Hematopoietic multipotent progenitor cell treated with erythropoietin and hydrocortisone succinate and interleukin-3 and kit ligand, for 17 days (in vitro differentiated cells): ENCODE results near the gene BORCS8.

Source experiments
- DNase-seq: peaks from one replicate; pipeline ENCODE4 v3.0.0-alpha.2; 2015; ENCODE audit warnings: low spot score

BORCS8 gene

DNA sequence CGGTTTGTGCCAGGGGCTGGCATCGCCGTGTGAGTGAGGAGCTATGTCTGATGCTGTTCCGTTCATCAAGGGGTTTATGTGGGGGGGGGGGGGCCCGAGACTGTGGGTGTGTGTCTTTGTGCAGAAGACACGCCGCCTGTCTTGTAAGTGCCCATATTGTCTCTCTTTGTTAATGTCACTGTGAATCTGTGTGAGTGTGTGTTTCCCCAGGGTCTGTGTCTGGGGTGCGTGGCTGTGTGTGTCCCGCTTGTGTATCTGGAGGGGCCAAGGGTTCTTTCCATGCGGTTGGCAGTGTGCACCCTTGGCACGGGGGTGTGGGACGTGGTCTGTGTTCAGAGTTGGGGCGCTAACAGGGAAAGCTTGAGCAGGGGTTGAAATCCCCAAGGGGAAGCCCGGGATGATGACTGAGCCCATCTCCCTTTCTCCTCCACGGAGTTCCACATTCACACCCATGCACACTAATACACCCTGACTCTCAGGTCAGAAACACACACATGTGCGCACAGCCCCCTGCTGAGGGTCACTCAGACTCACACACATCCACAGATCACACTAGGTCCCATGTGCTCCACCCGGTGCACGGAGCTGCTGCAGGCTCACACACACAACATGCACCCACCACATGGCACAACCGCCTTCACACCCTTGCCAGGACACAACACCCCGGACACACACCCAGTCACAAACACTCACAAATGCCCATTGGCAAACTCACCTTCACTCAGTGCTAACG is 21.6 kb upstream of the BORCS8 start:
- DNase-seq = no peak

DNA sequence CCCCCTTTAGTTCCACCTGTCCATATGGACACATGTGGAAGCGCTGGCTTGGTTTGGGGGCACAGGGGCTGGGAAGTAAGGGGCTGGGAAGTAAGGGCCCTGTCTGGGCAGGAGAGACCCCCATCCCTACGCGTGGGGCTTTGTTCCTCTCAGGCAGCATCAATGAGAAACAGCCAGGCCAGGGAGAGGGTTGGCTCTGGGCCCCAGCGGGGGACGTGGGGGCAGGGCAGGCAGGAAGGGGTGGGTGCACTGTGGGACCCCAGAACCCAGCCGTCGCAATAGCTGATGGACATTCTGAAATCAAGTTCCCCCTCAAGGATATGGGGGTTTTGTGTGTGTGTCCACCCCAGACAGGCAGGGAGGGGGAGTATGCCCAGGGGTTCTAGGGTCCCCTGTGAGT is 21.0 kb upstream of the BORCS8 start:
- no peak for DNase-seq

DNA sequence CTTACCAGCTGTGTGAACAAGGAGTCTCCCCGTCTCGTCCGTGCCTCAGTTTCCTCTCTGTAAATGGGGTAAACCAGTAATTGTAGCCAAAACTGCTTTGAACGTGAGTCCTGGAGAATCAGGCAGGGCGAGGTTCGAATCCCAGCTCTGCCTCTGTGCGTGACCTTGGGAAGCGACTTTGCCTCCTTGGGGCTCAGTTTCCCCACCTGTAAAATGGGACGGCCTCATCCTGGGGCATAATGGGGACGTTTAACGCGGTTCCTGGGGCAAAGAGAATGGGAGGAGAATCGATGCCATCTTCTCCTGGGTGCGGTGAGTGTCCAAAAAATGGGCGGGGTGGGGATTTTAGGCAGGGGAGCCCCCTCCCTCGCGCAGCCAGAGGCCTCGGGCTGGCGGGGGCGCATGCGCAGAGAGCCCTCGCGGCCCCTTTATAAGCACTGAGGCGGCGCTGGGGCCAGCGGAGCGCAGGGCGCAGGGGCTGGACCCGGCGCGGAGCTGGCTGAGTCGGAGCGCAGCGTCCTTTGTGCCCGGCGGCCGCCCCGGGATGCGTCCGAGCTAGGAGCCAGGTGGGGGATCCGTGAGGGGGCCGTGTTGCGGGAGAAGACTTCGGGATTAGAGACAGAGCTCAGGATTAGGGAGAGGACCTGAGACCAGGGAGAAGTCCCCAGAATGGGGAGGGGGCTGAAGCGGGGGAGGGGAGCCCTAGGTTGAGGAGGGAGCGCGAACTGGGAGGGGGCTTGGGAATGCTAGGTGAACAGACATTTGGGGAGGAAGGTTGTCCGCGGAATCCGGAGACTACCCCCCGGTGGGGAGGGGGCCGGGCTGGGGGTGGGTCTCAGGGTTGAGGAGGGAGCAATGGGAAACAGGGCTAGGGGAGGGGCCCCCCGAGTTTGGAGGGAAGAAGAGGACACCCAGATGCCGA is 19.8 kb upstream of the BORCS8 start, which contains the start of gene NCAN:
TSS of gene NCAN (plus strand) at position 460 of the 922 bp plus-strand sequence. CDS start 4,996 bp downstream, outside the sequence.
- no peak for DNase-seq

DNA sequence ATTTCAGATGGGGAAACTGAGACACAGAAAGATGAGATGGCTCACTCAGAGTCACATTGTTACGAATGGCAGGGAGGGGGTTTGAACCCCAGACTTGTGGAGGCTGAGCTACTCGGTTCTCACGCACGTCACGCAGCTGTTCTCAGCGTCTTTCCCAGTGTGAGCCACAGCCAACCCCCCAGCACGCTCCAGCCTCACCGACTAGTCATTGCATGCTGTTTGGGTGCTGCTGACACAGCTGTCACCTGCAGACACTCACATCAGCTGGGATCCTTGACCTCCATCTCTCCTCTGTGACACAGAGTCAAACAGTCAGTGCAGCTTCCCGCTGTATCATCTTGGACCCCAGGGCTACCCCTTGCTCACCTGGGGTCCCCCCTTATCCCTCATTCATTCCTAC is 17.4 kb upstream of the BORCS8 start:
- no peak for DNase-seq

DNA sequence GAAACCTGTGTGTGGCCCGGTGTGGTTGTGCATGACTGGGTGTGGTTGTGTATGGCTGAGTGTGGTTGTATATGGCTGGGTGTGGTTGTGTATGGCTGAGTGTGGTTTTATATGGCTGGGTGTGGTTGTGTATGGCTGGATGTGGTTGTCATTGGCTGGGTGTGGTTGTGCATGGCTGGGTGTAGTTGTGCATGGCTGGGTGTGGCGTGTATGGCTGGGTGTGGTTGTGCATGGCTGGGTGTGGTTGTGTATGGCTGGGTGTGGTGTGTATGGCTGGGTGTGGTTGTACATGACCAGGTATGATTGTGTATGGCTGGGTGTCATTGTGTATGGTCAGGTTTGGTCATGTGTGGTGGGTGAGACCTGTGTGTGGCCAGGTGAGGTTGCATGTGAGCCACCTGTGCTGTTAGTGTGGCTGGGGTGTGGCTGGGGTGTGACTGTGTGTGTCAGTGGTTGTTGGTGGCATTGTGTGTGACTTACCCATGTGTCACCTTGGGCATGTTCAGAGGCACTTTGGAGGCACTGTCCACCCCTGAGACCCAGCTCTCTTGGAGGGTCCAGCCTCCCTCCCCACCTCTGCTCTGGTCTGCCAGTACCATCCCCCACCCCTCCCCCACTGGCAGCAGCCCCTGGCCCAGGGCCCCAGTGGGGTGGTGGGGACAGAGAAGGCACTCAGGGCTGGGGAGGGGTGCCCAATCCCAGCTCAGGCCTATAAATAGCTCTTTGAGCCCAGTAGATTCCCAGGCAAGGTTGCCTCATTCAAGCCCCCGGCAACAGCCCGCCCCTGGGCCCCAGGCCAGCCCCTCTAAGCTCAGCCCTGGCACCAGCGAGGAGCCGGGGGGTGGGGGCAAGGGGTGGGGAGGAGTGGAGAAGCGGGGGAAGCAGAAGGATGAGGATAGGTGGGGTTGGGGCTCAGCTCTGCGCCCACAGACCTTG is 16.0 kb upstream of the BORCS8 start:
- DNase-seq = peak; percentile 39

DNA sequence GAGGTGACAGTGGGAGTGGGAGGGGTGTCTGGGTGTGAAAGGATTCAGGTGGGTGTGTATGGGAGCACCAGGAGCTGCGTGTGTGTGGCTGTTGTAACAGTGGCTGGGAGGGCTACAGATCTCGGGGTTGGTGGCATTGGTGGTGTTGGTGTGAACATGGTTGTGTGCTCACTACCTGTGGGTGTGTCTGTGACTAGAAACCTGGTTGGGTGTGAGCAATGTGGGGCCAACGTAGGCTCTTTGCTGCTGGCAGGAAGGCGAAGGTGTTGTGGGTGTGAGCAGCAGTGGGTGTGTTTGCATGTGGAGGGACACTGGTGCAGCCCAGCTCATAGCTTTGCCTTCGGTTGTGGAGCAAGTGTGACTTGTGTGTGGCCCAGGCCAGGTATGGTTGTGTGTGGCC is 15.0 kb upstream of the BORCS8 start:
- no peak for DNase-seq

DNA sequence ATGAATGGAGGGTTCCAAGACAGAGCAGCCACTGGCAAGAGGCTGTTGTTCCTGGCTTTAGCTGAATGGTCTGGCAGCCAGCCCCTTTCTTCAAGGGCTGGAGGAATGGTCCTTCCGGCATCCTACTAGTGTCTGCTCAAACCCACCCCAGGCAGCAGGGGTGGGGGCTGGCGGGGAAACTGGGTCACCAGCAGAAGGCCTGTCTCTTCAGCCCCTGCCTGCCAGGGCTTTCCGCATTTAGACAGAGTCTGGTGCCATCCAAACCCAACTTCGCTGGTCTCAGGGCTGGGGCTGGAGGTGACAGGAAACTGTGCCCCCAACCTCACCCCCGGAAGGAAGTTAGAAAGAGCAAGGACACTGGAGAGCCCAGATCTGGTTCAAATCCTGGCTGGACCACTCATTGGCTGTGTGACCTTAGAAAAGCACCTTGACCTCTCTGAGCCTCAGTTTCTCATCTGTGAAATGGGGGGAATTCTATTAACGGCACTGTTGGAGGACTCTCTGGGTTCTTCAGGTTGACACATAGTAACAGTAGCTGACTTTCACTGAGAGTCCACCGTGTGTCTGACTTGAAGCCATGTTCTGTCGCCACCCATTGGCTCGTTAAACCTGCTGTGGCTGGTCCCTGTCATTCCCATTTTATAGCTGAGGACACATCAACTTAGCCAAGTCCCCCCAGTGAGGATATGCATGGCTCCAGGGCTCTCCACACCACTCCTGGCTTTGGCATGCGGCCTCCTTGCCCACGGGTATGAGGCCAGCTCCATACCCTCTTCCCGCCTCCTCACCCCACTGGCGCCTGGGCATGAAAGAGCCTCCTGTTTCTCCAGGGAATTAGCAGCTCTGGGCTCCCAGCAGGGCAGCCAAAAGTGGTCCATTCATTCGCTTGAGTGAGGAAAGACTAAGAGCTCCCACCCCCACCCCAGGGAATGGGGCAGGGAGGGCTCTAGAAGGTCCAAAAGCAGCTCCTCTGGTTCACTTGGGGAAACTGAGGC is 13.8 kb upstream of the BORCS8 start:
- DNase-seq = no peak

DNA sequence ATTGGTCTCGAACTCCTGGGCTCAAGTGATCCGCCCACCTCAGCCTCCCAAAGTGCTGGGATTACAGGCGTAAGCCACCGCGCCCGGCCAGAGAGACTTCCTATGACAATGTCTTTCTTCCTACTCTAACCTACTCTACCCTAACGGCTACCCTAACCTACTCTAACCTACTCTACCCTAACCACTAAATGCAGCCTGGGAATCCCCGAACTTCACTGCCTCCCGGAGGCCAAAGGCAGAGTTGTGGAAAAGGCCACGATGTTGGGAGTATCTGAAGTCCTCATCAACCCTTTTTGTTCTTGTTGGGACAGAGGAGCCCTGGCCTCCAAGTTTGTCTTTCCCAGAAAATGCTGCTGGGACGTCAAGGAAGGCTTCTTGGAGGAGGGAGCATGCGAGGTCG is 12.2 kb upstream of the BORCS8 start:
- DNase-seq = no peak

DNA sequence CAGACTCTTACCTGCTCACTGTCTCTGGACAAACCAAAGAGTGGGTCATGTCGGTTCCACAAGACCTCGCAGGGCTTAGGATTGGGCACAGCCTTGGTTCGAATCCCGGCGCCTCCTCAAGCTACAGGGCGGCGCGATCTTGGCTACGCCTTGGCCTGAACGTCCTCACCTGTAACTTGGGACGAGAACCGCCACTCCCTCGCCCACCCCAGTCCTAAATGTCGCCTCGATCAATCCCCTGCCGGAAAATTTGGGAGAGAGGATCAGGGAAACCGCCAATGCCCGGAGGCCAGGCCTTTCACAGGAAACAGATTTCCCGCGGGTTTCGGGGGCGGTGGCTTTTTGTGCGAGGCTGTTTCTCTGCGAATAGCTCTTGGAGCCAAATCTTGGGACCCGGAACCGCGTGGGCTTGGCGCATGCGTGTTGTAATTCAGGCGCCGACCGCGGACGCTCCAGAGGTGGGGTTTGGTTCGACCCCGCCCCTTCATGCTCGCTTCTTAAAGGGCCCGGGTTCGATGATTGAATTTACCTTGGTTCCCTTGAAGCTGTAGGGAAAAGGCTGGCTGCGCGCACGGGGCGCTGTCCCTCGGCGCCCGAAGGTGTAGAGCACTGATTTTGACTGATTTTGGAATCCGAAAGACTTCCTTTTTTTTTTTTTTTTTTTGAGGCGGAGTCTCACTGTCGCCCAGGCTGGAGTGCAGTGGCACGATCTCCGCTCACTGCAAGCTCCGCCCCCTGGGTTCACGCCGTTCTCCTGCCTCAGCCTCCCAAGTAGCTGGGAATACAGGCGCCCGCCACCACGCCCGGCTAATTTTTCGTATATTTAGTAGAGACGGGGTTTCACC is 11.3 kb upstream of the BORCS8 start, which contains the start of gene NR2C2AP:
TSS of gene NR2C2AP (minus strand) at position 403 of the 845 bp plus-strand sequence. CDS start at position 49, 354 bp downstream.
- DNase-seq = peak; percentile 88

DNA sequence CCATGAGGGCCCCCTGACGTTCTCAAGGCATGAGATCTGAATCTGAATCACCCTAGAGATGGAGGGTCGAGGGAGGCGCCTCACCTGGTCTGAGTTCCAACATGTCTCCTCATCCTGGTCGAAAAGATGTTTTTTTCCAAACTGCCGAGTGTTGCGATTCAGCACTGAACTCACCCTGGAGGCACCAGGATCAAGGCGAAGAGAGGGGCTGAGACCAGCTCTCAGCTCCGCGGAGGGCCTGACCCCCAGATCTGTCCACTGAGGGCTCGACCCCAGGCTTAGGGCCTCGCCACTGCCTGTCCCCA is 10.7 kb upstream of the BORCS8 start:
- no peak for DNase-seq

DNA sequence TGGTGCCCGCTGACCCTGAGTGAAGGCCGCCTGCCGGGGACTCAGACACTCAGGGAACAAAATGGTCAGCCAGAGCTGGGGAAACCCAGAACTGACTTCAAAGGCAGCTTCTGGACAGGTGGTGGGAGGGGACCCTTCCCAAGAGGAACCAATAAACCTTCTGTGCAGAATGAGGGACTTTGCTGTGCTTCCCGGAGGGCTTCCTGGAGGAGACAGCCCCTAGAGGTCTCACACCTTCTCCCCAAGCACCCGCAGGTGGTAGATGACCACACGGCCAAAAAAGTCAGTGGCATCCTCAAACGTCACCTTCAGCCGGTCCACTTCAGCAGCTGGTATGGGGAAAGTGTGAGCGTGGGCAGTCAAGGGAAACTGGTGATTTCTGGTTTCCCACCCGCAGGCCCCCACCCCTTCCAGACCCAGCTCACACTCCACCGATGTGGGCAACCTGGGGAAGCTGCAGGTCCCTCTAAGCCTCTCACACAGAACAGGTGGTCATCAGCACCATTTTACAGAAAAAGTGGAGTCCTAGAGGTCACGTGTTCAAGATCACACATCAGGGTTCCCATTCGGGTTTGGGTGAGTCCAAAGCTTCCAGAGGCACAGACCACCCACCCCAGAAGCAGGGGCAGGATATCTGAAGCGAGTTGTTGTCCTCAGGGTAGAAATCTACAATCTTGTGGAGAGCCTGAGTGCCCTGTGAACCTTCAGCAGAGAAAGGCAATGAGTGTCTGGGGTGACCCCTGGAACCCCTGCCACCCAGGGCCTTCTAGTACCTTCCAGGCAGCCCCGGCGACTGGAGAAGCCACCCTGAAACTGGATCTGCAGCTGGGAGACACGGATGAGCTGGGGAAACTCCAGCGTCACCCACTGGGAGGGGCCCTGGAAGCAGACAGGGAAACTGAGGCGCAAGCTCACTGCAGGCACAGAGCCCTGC is 10.0 kb upstream of the BORCS8 start:
- DNase-seq = no peak

DNA sequence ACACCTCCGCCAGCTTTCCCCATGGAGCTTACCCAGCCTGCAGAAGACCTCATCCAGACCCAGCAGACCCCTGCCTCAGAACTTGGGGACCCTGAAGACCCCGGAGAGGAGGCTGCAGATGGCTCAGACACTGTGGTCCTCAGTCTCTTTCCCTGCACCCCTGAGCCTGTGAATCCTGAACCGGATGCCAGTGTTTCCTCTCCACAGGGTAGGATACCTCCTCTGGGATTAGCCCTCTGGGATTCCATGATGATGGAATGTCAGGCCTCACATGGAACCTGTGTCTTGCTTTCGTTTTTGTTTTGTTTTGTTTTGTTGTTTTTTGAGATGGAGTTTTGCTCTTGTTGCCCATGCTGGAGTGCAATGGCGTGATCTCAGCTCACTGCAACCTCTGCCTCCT is 2.0 kb upstream of the BORCS8 start:
- DNase-seq = no peak

DNA sequence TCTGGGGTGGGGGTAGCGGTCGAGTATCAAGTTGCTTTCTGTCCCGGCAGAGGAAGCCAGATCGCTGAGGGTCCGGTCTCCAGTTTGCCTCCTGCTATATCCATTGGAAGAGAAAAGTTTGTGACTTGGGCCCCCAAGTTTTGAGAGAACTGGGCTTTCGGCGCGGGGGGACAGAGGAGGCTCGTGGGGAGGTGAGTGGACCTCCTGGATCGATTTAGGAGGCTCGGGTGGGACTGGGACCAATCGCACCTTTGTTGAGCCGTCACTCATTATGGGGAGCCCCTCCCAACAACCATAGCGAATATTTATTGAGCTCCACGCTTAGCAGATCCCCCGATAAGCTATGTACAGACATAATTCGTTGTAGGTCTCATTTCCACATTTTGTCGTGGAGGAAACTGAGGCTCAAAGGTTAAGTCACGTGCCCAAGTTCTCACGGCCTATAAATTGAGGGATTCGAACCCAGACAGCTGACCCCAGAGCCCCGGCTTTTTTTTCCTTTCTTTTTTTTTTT is 1.0 kb upstream of the BORCS8 start:
- DNase-seq = no peak

DNA sequence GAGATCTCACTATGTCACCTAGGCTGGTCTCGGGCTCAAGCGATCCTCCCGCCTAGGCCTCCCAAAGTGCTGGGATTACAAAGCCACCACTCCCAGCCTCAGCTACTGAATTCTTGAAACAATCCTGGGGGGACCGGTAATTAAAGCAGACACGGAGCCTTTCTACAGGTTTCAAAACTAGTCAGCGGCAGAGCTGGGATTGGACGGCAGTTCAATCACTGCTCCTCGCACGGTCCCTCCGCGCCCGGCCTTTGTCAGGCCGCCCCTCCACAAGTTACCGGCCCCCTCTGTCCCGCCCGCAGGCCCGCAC is 229 bp downstream of the BORCS8 start:
- DNase-seq = no peak

DNA sequence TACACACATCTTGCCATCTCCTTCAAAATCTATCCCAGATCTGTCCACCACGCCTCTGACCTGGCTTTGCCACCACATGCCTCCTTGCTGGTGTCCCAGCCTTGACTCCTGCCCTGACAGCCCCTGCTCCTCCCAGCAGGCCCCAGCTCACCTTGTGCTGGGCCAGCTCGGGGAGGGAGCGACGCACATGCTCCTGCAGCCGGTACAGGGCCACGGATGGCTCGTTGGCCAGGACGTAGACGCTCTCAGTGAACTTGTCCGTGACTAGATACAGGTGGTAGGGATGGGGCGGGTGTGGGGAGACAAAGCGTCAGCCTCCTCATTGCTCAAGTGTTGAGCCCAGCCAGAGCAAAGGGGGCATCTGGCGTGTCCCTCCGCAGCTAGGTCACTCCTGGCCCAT is 5.2 kb downstream of the BORCS8 start:
- DNase-seq = no peak

DNA sequence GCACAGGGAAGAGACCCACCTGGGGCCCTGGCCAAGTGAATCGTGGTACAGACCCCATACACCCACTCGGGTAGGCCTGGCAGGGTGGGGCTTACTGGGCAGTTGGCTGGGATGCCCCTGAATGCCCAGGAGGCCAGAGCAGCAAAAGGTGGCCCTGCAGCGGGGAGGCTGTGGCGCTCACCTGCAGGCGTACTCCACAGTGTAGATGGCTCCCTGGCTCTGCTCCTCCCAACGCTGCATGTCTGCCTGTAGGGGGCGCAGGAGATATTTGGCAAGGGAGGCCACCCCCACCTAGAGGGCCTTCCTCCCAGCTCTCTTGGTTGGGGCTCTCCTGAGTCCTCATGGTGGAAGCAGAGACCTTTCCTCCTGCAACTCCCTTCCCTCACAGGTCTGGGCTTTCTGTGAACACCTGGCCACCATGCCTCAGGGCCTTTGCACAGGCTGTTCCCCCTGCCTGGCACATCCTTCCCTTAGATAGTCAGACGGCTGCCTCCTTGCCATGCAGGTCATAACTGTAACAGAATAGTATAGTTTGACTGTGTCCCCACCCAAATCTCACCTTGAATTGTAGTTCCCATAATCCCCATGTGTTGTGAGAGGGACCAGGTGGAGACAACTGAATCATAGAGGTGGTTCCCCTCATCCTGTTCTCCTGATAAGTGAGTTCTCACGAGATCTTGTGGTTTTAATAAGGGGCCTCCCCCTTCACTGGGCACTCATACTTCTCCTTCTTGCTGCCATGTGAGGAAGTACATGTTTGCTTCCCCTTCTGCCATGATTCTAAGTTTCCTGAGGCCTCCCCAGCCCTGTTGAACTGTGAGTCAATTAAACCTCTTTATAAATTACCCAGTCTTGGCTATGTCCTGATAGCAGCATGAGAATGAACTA is 5.9 kb downstream of the BORCS8 start:
- peak; percentile 77 for DNase-seq

DNA sequence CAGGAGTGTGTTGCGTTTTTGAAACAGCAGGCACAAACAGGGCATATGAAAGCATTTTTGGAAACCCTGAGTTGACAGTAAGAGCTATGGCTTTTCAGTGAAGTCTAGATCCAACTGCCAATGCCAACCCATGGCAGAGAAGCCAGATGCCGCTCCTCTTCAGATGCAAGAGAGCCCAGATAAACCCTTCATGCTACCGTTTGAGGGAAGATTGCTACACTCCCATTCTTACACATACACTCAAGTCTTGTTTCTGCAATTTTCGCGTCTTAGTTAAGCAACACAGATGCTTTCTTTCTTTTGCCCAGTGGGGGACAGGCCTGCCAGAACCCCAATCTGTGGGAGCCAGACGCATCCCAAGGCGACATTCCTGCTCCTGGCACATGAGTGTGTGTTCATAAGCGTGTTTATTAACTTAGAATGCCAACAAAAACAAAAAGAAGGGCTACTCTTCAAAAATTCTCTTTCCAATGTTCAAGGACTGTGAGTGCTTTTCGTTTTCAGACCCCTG is 10.4 kb downstream of the BORCS8 start:
- no peak for DNase-seq
